ENCODE data around the gene DOCK4.

DOCK4 gene

DNA sequence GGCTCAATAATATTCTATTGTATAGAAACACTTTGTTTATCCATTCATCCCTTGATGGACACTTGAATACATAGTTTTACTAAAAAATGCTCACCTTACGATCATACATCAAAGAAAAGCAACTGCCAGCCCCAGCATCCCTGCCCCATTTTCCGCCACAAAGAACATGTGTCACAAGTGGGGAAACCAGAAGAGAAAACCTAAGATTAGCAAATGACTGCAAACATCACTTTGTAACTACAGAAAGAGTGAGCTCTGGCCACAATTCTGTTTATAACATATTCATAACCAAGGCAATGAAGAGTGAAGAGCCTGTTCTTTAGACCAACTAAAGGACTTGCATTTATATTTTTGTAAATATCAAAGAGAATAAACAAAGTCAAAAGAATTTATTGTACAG is 89.8 kb downstream of the DOCK4 start:
- Histone ChIP-seq H3K4me3 (ENCODE audit: low read depth, low read length) (no peak overlapping the region), H3K9me3 (no peaks in the 10 kb centered on the region), H3K4me1 (no peaks in the 10 kb centered on the region), H3K27me3 (no peaks in the 10 kb centered on the region), H3K36me3 (no peaks in the 10 kb centered on the region)
- no peak for DNase-seq
- TF ChIP-seq, protein P1, sequence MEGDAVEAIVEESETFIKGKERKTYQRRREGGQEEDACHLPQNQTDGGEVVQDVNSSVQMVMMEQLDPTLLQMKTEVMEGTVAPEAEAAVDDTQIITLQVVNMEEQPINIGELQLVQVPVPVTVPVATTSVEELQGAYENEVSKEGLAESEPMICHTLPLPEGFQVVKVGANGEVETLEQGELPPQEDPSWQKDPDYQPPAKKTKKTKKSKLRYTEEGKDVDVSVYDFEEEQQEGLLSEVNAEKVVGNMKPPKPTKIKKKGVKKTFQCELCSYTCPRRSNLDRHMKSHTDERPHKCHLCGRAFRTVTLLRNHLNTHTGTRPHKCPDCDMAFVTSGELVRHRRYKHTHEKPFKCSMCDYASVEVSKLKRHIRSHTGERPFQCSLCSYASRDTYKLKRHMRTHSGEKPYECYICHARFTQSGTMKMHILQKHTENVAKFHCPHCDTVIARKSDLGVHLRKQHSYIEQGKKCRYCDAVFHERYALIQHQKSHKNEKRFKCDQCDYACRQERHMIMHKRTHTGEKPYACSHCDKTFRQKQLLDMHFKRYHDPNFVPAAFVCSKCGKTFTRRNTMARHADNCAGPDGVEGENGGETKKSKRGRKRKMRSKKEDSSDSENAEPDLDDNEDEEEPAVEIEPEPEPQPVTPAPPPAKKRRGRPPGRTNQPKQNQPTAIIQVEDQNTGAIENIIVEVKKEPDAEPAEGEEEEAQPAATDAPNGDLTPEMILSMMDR (IDR thresholded peaks at IDR 0.05; ENCODE audit: low read depth, low read length) = no peak

DNA sequence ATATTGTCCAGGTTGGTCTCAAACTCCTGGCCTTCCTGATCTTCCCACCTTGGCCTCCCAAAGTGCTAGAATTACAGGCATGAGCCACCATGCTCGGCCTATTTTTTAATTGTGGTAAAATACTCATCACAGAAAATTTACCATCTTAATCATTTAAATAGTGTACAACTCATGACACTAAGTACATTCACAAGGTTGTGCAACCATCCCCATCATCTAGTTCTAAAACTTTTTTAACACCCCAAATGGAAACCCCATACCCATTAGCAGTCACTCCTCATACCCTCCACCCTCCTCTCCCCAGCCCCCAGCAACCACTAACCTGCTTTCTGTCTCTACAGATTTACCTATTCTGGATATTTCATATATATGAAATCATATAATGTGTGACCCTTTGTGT is 90.3 kb downstream of the DOCK4 start:
- Histone ChIP-seq H3K4me1 (no peaks in the 10 kb centered on the region), H3K36me3 (no peaks in the 10 kb centered on the region), H3K27me3 (no peaks in the 10 kb centered on the region), H3K9me3 (no peaks in the 10 kb centered on the region), H3K4me3 (ENCODE audit: low read depth, low read length) (no peak overlapping the region)
- no peak for DNase-seq
- TF ChIP-seq, protein P1 (IDR thresholded peaks at IDR 0.05; ENCODE audit: low read depth, low read length) = no peak

DNA sequence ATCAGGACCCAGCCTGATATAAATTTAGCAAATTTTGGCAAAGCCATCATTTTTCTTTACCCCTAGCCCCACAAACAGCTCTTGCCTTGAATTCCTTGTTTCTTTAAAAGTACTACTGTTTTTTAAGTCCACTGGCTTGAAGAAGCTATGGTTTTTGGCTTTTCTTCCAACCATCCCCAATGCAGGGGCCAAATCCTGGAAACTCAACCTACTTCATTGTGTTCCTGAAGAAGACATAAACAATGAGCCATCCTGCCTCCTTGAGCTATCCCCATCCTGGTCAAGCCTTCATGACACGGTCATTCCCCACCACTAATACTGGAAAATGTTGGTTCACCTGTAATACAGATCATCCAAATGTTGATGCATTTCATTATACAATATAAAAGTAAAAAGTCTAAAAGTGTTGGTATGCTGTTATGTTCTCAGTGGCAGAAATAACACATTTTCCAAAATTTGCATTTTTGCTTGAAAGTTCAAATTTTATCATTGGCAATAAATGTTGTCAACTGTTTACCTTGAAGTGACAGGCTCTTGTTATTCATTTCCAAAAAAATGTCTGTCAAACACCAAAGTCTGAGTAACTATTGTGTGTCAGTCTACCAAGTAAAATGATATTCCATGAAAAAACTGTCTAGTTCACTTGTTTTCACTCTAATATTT is 92.2 kb downstream of the DOCK4 start:
- no peak for DNase-seq
- TF ChIP-seq, protein P1 (IDR thresholded peaks at IDR 0.05; ENCODE audit: low read depth, low read length) = no peak
- no peak overlapping the region for H3K4me3 ChIP-seq (ENCODE audit: low read depth, low read length)
- H3K9me3 ChIP-seq = no peaks in the 10 kb centered on the region
- no peaks in the 10 kb centered on the region for H3K27me3 ChIP-seq
- H3K36me3 ChIP-seq = no peaks in the 10 kb centered on the region
- H3K4me1 ChIP-seq = no peaks in the 10 kb centered on the region

DNA sequence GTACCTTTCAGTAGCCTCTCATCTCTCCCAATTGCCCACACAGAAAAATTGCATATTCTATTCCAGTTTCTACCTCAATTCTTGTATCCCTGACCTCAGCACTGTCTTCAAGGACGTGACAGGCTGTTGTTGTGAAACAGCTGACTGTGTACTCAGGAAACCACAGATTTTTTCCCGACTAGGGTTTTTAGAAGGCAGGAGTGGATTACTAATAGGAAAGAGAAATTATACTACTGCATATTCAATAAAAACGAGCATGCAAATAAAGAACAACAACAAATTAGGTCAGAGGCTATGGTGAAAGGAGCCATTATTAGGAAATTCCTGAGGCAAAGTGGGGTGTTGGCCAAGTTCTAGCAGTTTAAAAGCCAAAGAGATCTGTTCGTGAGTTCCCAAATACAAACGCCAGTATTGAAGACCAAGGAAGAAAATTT is 93.4 kb downstream of the DOCK4 start:
- TF ChIP-seq, protein P1 (IDR thresholded peaks at IDR 0.05; ENCODE audit: low read depth, low read length) = no peak
- Histone ChIP-seq H3K4me1 (no peaks in the 10 kb centered on the region), H3K4me3 (ENCODE audit: low read depth, low read length) (no peak overlapping the region), H3K9me3 (no peaks in the 10 kb centered on the region), H3K36me3 (no peaks in the 10 kb centered on the region), H3K27me3 (no peaks in the 10 kb centered on the region)
- no peak for DNase-seq

DNA sequence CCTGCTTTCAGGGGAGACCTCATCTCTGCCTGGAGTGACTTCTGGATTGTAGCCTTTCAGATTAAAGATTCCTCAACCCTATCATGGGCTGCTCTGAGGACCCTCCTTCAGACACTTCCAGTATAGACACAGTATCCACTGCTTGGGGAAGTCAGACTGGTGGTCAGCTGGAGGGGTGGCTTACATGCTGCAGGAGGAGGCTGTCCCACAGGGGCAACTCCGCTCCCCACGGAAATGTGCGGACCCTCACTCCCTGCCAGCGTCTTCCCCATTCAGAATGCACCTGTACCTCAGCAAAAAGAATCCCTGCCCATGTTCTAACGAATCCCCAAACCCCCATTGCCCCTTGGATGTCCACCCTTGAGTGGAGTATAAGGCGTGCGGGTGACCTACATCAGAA is 95.5 kb downstream of the DOCK4 start:
- Histone ChIP-seq H3K4me1 (no peaks in the 10 kb centered on the region), H3K9me3 (no peaks in the 10 kb centered on the region), H3K27me3 (no peaks in the 10 kb centered on the region), H3K4me3 (ENCODE audit: low read depth, low read length) (no peak overlapping the region), H3K36me3 (no peaks in the 10 kb centered on the region)
- TF ChIP-seq, protein P1 (IDR thresholded peaks at IDR 0.05; ENCODE audit: low read depth, low read length) = no peak
- DNase-seq = no peak

DNA sequence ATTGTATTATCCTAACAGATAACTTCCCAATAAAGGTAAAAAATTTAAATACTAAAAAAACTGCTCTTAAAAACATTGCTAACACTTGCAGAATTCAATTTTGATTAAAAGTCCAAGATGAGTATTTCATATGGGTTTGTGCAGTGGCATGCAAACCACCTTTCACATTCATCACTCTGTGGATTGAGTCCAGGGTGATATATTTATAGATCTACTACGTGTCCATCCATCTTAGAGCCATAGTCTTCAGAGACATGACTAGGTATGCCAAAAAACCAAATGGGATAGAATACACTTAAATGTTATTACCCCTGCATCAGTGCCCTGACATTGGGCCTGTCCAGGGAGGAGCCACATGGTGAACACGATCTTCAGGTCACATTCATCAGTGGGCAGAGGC is 96.0 kb downstream of the DOCK4 start:
- Histone ChIP-seq H3K9me3 (no peaks in the 10 kb centered on the region), H3K4me1 (no peaks in the 10 kb centered on the region), H3K36me3 (no peaks in the 10 kb centered on the region), H3K27me3 (no peaks in the 10 kb centered on the region), H3K4me3 (ENCODE audit: low read depth, low read length) (no peak overlapping the region)
- TF ChIP-seq, protein P1 (IDR thresholded peaks at IDR 0.05; ENCODE audit: low read depth, low read length) = no peak
- DNase-seq = no peak

Measured in BE2C (cell line).